CD4-positive, CD25-positive, alpha-beta regulatory T cell (primary cell): ENCODE measurements around the gene PPIL4. TPM values are rescaled to one million over a fixed set of nuclear protein-coding genes. Genes with fewer than 3 reads are reported as not detected.

Experiments
- ATAC-seq, 2 donors: fragments of 150-1000 bp; cut with Tn5 transposase; one replicate each; pipeline ENCODE4 v1.10.0; 2021; ENCODE audit warnings: low read depth in 2 of 2, moderate number of reproducible peaks in 2 of 2, moderate library complexity in 1 of 2
- DNase-seq, 3 donors: peaks; one replicate each; pipeline versions ENCODE4 v3.0.0 to v3.0.0-alpha.2; 2012 to 2022; ENCODE audit warnings: mixed read lengths in 1 of 3
- H3K27ac ChIP-seq: one replicate; pipeline ENCODE4 v1.7.0; 2013; ENCODE audit warnings: mild to moderate bottlenecking, low read length; ENCODE audit not compliant: insufficient read depth, poor library complexity, severe bottlenecking
- H3K27me3 ChIP-seq: one replicate; pipeline ENCODE4 v1.7.0; 2013; ENCODE audit warnings: low read length; ENCODE audit not compliant: control insufficient read depth, insufficient read depth
- H3K36me3 ChIP-seq: one replicate; pipeline ENCODE4 v1.7.0; 2013; ENCODE audit warnings: mild to moderate bottlenecking, low read length, moderate library complexity; ENCODE audit not compliant: control insufficient read depth, insufficient read depth
- H3K4me1 ChIP-seq: 2 replicates; pipeline ENCODE4 v1.7.0; 2013; ENCODE audit warnings: mild to moderate bottlenecking, low read length; ENCODE audit not compliant: insufficient read depth, control insufficient read depth, poor library complexity, severe bottlenecking
- H3K4me3 ChIP-seq: one replicate; pipeline ENCODE4 v1.7.0; 2013; ENCODE audit warnings: low read depth, mild to moderate bottlenecking, low read length, moderate library complexity
- H3K9me3 ChIP-seq, 2 experiments: 1 replicate in 1 of 2; 2 replicates in 1 of 2; pipeline ENCODE4 v1.7.0; 2013; ENCODE audit warnings: low read length in 2 of 2, mild to moderate bottlenecking in 1 of 2, moderate library complexity in 1 of 2; ENCODE audit not compliant: control insufficient read depth in 2 of 2
- H3K27ac Mint-ChIP-seq, 3 donors: one replicate each; pipeline ENCODE4 v1.8.0; 2020 to 2022; ENCODE audit warnings: mild to moderate bottlenecking in 3 of 3, mixed read lengths in 3 of 3, moderate library complexity in 2 of 3
- H3K27me3 Mint-ChIP-seq: one replicate; pipeline ENCODE4 v1.8.0; 2022; ENCODE audit warnings: mild to moderate bottlenecking, mixed read lengths
- H3K36me3 Mint-ChIP-seq: one replicate; pipeline ENCODE4 v1.8.0; 2020; ENCODE audit warnings: mixed read lengths
- H3K4me1 Mint-ChIP-seq, 4 donors: one replicate each; pipeline ENCODE4 v1.8.0; 2020 to 2022; ENCODE audit warnings: mixed read lengths in 4 of 4, mild to moderate bottlenecking in 1 of 4
- H3K4me3 Mint-ChIP-seq, 4 donors: one replicate each; pipeline ENCODE4 v1.8.0; 2020 to 2022; ENCODE audit warnings: mild to moderate bottlenecking in 4 of 4, mixed read lengths in 4 of 4, moderate library complexity in 3 of 4
- H3K9me3 Mint-ChIP-seq, 7 donors: one replicate each; pipeline ENCODE4 v1.8.0; 2020 to 2022; ENCODE audit warnings: mixed read lengths in 7 of 7, mild to moderate bottlenecking in 3 of 7, moderate library complexity in 2 of 7
- polyA plus RNA-seq, 4 donors: library from polyadenylated mRNA; unstranded; fragments of 300-500 nt; fragmentation: Illumina TruSeq; gene quantifications; one replicate each; pipeline ENCODE4 v1.2.3, GENCODE V29; 2021
- total RNA-seq: library from RNA; stranded (reverse); gene quantifications from one replicate; pipeline ENCODE4 v1.2.3, GENCODE V29; 2022

The PPIL4 gene
- total and polyA plus RNA-seq, 5 donors from 2014 or later = 10.0 to 40.8 (median 12.8) TPM

DNA sequence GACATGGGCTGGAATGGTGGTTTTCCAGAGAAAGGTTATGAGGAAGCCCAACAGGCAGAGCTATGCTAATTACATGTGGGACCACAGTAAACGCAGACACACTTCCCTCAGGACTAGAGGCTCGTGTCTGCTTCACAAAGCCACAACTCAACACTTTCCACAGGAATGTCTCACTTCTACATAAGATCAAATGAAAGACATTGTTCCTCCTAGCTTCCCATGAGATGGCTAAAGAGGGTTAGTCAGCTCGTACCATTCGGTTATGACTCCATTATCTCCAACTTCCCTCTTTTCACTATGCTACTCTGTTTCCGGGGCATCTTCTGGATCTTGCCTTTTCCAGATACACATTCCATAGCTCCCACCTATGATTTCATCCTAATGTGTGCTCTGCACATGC is 31.9 kb downstream of the PPIL4 start:
- H3K4me3 Mint-ChIP-seq = no peak overlapping the region
- Histone ChIP-seq H3K27ac (no peak overlapping the region), H3K27me3 (no peaks in the 10 kb centered on the region), H3K36me3 (peaks cover 44% of the 10 kb centered on the region), H3K4me1 (peaks cover 20% of the 10 kb centered on the region), H3K4me3 (no peak overlapping the region), H3K9me3 (no peaks in the 10 kb centered on the region)
- no peaks in the 10 kb centered on the region for H3K9me3 Mint-ChIP-seq
- DNase-seq (no peak), ATAC-seq (no peak)
- H3K4me1 Mint-ChIP-seq = peaks cover 31 to 50% (median 42%) of the 10 kb centered on the region in 4 donors
- H3K27me3 Mint-ChIP-seq = no peaks in the 10 kb centered on the region
- H3K27ac Mint-ChIP-seq = peak overlapping the region in 1 of 3 donors; percentile 48
- peaks cover 43% of the 10 kb centered on the region for H3K36me3 Mint-ChIP-seq

DNA sequence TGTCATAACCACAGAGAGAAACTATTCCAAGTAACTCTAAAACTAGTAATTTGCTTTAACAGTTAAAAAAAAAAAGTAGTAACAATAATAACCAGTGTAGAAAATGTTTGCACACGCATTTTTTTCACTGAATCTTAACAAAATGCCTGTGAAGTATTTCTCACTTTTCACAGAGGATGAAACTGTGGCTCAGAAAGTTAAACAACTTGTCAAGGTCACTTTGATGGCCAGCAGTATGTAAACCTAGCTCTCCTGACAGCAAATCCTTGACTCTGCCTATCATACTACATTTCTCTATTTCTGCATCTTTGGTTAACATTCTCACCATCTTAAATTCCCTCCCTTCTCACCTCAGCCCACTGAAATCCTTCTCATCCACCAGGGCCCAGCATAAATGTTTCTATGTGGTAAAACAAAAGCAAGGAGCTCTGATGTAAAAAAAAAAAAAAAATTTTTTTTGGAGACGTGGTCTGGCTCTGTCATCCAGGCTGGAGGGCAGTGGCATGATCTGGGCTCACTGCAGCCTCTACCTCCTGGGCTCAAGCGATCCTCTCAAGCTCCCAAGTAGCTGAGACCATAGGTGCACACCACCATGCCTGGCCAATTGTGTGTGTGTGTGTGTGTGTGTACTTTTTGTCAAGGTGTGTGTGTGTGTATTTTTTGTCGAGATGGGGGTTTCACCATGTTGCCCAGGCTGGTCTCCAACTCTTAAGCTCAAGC is 34.9 kb downstream of the PPIL4 start:
- peaks cover 26 to 53% (median 44%) of the 10 kb centered on the region in 4 donors for H3K4me1 Mint-ChIP-seq
- peaks cover 33% of the 10 kb centered on the region for H3K36me3 Mint-ChIP-seq
- H3K27ac ChIP-seq = peak overlapping the region; percentile 36
- H3K27me3 ChIP-seq = no peaks in the 10 kb centered on the region
- no peak for DNase-seq
- no peak for ATAC-seq
- no peak overlapping the region for H3K4me3 Mint-ChIP-seq
- H3K36me3 ChIP-seq = peaks cover 35% of the 10 kb centered on the region
- no peaks in the 10 kb centered on the region for H3K9me3 ChIP-seq
- no peaks in the 10 kb centered on the region for H3K27me3 Mint-ChIP-seq
- H3K4me1 ChIP-seq = peaks cover 21% of the 10 kb centered on the region
- H3K27ac Mint-ChIP-seq = peak overlapping the region; percentile 32 to 93 (median 56)
- H3K9me3 Mint-ChIP-seq = no peaks in the 10 kb centered on the region
- H3K4me3 ChIP-seq = no peak overlapping the region

DNA sequence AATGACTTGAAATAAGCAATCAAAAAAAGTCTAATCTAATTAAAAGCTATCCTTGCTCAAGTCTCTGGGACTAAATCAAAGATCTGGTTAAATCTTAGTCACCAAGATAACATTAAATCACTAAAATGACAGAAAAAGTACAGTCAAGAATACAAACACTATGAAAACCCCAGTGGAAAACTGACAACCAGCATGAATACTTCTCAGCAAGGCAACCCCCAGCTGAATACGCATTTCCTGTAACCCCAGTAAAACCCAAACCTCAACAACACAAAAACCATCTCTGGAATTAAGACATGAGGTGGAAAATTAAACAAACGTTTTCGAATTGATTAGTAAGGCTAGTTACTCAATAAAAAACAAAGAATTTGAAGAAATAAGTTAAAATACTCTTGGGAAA is 37.4 kb downstream of the PPIL4 start:
- H3K27ac ChIP-seq = peak overlapping the region; percentile 83
- peaks cover 37% of the 10 kb centered on the region for H3K36me3 ChIP-seq
- peak overlapping the region; percentile 93 to 99 (median 93) for H3K27ac Mint-ChIP-seq
- no peaks in the 10 kb centered on the region for H3K9me3 ChIP-seq
- no peaks in the 10 kb centered on the region for H3K27me3 Mint-ChIP-seq
- peak overlapping the region; percentile 1 to 77 (median 50) for H3K4me3 Mint-ChIP-seq
- H3K4me1 Mint-ChIP-seq = peaks cover 36 to 61% (median 45%) of the 10 kb centered on the region in 4 donors
- no peaks in the 10 kb centered on the region for H3K9me3 Mint-ChIP-seq
- peak overlapping the region; percentile 76 for H3K4me3 ChIP-seq
- no peaks in the 10 kb centered on the region for H3K27me3 ChIP-seq
- ATAC-seq (peak; percentile 69 to 70), DNase-seq (peak; percentile 49 to 71 (median 58))
- peaks cover 33% of the 10 kb centered on the region for H3K36me3 Mint-ChIP-seq
- peaks cover 29% of the 10 kb centered on the region for H3K4me1 ChIP-seq

DNA sequence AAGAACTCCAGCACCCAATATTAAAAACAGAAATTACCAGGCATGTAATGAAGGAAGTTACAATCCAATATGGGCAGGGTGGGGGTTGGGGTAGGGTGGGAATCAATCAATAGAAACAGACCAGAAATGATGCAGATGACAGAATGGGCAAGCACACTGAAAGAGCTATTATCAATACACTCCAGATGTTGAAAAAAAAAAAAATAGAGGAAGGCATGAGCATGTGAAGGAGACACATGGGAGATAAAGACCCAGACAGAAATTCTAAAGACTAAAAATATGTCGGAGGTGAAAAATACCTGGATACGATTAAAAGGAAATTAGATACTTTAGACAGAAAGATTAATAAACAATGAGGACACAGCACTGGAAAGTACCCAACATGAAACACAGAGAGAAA is 42.0 kb downstream of the PPIL4 start:
- H3K9me3 ChIP-seq = no peaks in the 10 kb centered on the region
- no peak overlapping the region for H3K4me3 ChIP-seq
- DNase-seq = no peak
- H3K9me3 Mint-ChIP-seq = peaks cover 0 to 1% (median 0%) of the 10 kb centered on the region in 7 donors
- ATAC-seq = no peak
- peaks cover 33% of the 10 kb centered on the region for H3K4me1 ChIP-seq
- peaks cover 39 to 71% (median 54%) of the 10 kb centered on the region in 4 donors for H3K4me1 Mint-ChIP-seq
- H3K27me3 ChIP-seq = no peaks in the 10 kb centered on the region
- H3K36me3 ChIP-seq = peaks cover 19% of the 10 kb centered on the region
- peak overlapping the region; percentile 0 for H3K27ac ChIP-seq
- peak overlapping the region in 1 of 4 donors; percentile 52 for H3K4me3 Mint-ChIP-seq
- no peaks in the 10 kb centered on the region for H3K27me3 Mint-ChIP-seq
- H3K27ac Mint-ChIP-seq = peak overlapping the region; percentile 11 to 60 (median 57)
- peaks cover 24% of the 10 kb centered on the region for H3K36me3 Mint-ChIP-seq

DNA sequence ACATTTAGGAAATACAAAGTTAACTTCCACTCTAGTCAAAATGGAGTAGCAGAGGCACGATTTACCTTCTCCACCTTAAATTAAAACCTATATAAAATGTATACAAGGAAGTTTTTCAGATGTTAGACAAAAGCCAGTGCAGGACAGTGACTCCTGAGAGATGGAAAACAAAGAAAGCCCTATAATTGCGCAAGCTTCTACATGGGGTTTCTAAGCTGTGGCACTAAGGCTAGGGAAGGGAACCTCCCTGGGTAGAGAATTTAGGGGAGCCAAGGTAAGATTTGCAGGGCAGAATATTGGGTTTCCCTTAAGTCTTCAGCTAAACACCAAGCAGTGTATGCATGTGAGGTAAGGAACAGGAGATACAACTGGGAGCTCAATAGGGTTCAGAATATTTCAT is 42.6 kb downstream of the PPIL4 start:
- peaks cover 31% of the 10 kb centered on the region for H3K4me1 ChIP-seq
- H3K36me3 ChIP-seq = peaks cover 19% of the 10 kb centered on the region
- no peaks in the 10 kb centered on the region for H3K27me3 Mint-ChIP-seq
- ATAC-seq (no peak), DNase-seq (no peak)
- H3K27ac ChIP-seq = peak overlapping the region; percentile 52
- H3K4me3 Mint-ChIP-seq = no peak overlapping the region
- peak overlapping the region; percentile 9 to 60 (median 57) for H3K27ac Mint-ChIP-seq
- no peaks in the 10 kb centered on the region for H3K9me3 ChIP-seq
- peaks cover 0 to 1% (median 0%) of the 10 kb centered on the region in 7 donors for H3K9me3 Mint-ChIP-seq
- H3K4me1 Mint-ChIP-seq = peaks cover 35 to 70% (median 54%) of the 10 kb centered on the region in 4 donors
- H3K4me3 ChIP-seq = no peak overlapping the region
- no peaks in the 10 kb centered on the region for H3K27me3 ChIP-seq
- peaks cover 24% of the 10 kb centered on the region for H3K36me3 Mint-ChIP-seq

DNA sequence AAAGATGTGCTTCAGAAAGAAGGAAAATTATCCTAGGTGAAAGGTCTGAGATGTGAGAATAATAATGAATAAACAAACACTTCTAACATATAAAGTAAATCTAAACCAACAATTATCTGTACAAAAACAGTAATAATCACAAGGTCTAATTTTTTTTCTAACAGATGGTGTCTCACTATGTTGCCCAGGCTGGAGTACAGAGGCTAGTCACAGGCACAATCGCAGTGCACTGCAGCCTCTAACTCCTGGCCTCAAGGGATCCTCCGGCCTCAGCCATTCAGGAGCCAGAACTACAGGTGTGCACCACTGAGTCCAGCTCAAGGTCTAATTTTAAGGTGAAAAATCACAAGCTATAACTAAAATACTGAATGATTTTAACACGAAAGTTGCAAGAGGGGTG is 44.1 kb downstream of the PPIL4 start:
- Histone ChIP-seq H3K4me1 (peaks cover 36% of the 10 kb centered on the region), H3K9me3 (no peaks in the 10 kb centered on the region), H3K27me3 (no peaks in the 10 kb centered on the region), H3K4me3 (no peak overlapping the region), H3K27ac (peak overlapping the region; percentile 57), H3K36me3 (peaks cover 17% of the 10 kb centered on the region)
- no peaks in the 10 kb centered on the region for H3K27me3 Mint-ChIP-seq
- peaks cover 0 to 1% (median 0%) of the 10 kb centered on the region in 7 donors for H3K9me3 Mint-ChIP-seq
- ATAC-seq (no peak), DNase-seq (no peak)
- H3K36me3 Mint-ChIP-seq = peaks cover 24% of the 10 kb centered on the region
- peak overlapping the region in 2 of 3 donors; percentile 78 to 85 for H3K27ac Mint-ChIP-seq
- H3K4me3 Mint-ChIP-seq = no peak overlapping the region
- H3K4me1 Mint-ChIP-seq = peaks cover 35 to 71% (median 52%) of the 10 kb centered on the region in 4 donors

DNA sequence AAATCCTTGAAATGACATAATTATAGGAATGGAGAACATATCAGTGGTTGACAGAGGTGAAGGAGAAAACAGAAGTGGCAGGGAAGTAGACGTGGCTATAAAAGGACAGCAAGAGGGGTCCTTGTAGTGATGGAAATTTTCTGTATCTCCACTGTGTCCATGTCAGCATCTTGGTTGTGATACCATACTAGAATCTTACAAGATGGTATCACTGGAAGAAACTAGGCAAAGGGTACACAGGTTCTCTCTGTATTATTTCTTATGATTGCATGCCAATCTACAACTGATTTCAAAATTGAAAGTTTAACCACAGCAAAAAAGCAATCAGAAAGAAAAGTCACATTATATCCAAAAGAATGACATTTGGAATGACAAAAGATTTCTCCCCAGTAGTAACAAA is 44.6 kb downstream of the PPIL4 start:
- no peaks in the 10 kb centered on the region for H3K27me3 ChIP-seq
- no peak overlapping the region for H3K4me3 Mint-ChIP-seq
- H3K4me1 Mint-ChIP-seq = peaks cover 40 to 76% (median 53%) of the 10 kb centered on the region in 4 donors
- peaks cover 24% of the 10 kb centered on the region for H3K36me3 Mint-ChIP-seq
- H3K4me3 ChIP-seq = no peak overlapping the region
- peaks cover 41% of the 10 kb centered on the region for H3K4me1 ChIP-seq
- peaks cover 17% of the 10 kb centered on the region for H3K36me3 ChIP-seq
- no peaks in the 10 kb centered on the region for H3K27me3 Mint-ChIP-seq
- H3K9me3 Mint-ChIP-seq = peaks cover 0 to 1% (median 0%) of the 10 kb centered on the region in 7 donors
- ATAC-seq = no peak
- peak overlapping the region; percentile 57 for H3K27ac ChIP-seq
- DNase-seq = no peak
- peak overlapping the region; percentile 65 to 96 (median 78) for H3K27ac Mint-ChIP-seq
- H3K9me3 ChIP-seq = no peaks in the 10 kb centered on the region
